IMR-90 (cell line): Measurements from ENCODE around the gene SUDS3. TPM values are rescaled to one million over a fixed set of nuclear protein-coding genes. Genes with fewer than 3 reads are reported as not detected.

Experiments used
- ATAC-seq: fragments of 200-7000 bp; cut with Tn5 transposase; 2 replicates; pipeline ENCODE4 v1.9.1; 2020; ENCODE audit warnings: low read depth, mild to moderate bottlenecking, moderate library complexity
- BruUV-seq: library from RNA; stranded (reverse); fragments of 400-500 nt; replicated peaks from 2 replicates; lab custom pipeline; 2021; lab: Mats Ljungman, UMichigan
- CTCF ChIA-PET: fragments of 300-600 bp; formaldehyde crosslinking; extraction: SDS; loops from one replicate; lab custom pipeline; 2021; ENCODE audit warnings: antibody characterized with exemption; lab: Yijun Ruan, JAX
- POLR2A ChIA-PET: fragments of 300-600 bp; sonication (Branson Sonifier 250); formaldehyde crosslinking; loops from one replicate; lab custom pipeline; 2022; ENCODE audit warnings: antibody characterized with exemption; ENCODE audit not compliant: unreplicated experiment; lab: Charles Lee
- DNase-seq: peaks from one replicate; pipeline ENCODE4 v3.0.0; 2013
- H2AFZ ChIP-seq: replicated peaks from 2 replicates; pipeline ENCODE3; 2013; ENCODE audit warnings: low read length, mild to moderate bottlenecking; ENCODE audit not compliant: poor library complexity
- H2AK5ac ChIP-seq: 2 replicates; pipeline ENCODE4 v1.6.1; 2013; ENCODE audit warnings: low read depth, low read length, inconsistent platforms
- H2AK9ac ChIP-seq: replicated peaks from 2 replicates; pipeline ENCODE3; 2013; ENCODE audit warnings: mild to moderate bottlenecking, low read depth, low read length, moderate library complexity; ENCODE audit not compliant: poor library complexity
- H2BK120ac ChIP-seq: 2 replicates; pipeline ENCODE4 v1.6.1; 2013; ENCODE audit warnings: low read depth, low read length, inconsistent platforms
- H2BK15ac ChIP-seq: 3 replicates; pipeline ENCODE4 v1.6.1; 2013; ENCODE audit warnings: low read depth, low read length, inconsistent platforms
- H2BK20ac ChIP-seq: 2 replicates; pipeline ENCODE4 v1.6.1; 2013; ENCODE audit warnings: low read depth, mild to moderate bottlenecking, inconsistent platforms, low read length, moderate library complexity
- H2BK5ac ChIP-seq: 2 replicates; pipeline ENCODE4 v1.6.1; 2013; ENCODE audit warnings: mild to moderate bottlenecking, low read depth, low read length, inconsistent platforms; ENCODE audit not compliant: poor library complexity, severe bottlenecking
- H3K14ac ChIP-seq: replicated peaks from 2 replicates; pipeline ENCODE4 v1.6.1; 2013; ENCODE audit warnings: low read depth, low read length, inconsistent platforms
- H3K18ac ChIP-seq: 2 replicates; pipeline ENCODE4 v1.6.1; 2013; ENCODE audit warnings: low read depth, low read length, control low read depth
- H3K23ac ChIP-seq: 2 replicates; pipeline ENCODE4 v1.6.1; 2013; ENCODE audit warnings: low read depth, low read length, inconsistent platforms
- H3K27ac ChIP-seq: 2 replicates; pipeline ENCODE4 v1.5.1; 2013; ENCODE audit warnings: mild to moderate bottlenecking, control low read depth, low read length; ENCODE audit not compliant: insufficient read depth
- H3K27me3 ChIP-seq: 2 replicates; pipeline ENCODE4 v1.6.1; 2013; ENCODE audit warnings: low read length; ENCODE audit not compliant: control insufficient read depth, insufficient read depth
- H3K36me3 ChIP-seq: 2 replicates; pipeline ENCODE4 v1.6.1; 2013; ENCODE audit warnings: low read length, mixed read lengths; ENCODE audit not compliant: control insufficient read depth, insufficient read depth
- H3K4ac ChIP-seq: 2 replicates; pipeline ENCODE4 v1.6.1; 2013; ENCODE audit warnings: low read depth, low read length, inconsistent platforms
- H3K4me1 ChIP-seq: 2 replicates; pipeline ENCODE4 v1.6.1; 2013; ENCODE audit warnings: low read length, mixed read lengths; ENCODE audit not compliant: control insufficient read depth, insufficient read depth
- H3K4me2 ChIP-seq: 2 replicates; pipeline ENCODE4 v1.6.1; 2013; ENCODE audit warnings: low read depth, mild to moderate bottlenecking, control low read depth, low read length, moderate library complexity
- H3K4me3 ChIP-seq: 2 replicates; pipeline ENCODE4 v1.5.1; 2013; ENCODE audit warnings: low read depth, mild to moderate bottlenecking, control low read depth, low read length, moderate library complexity; ENCODE audit not compliant: insufficient read depth
- H3K56ac ChIP-seq: 2 replicates; pipeline ENCODE4 v1.6.1; 2013; ENCODE audit warnings: low read length, inconsistent platforms; ENCODE audit not compliant: insufficient read depth; ENCODE audit errors: extremely low read depth
- H3K79me1 ChIP-seq, 2 experiments: 2 replicates each; pipeline ENCODE4 v1.6.1; 2013; ENCODE audit warnings: low read length in 2 of 2, inconsistent platforms in 1 of 2, low read depth in 1 of 2
- H3K9ac ChIP-seq: 2 replicates; pipeline ENCODE4 v1.6.1; 2013; ENCODE audit warnings: low read depth, low read length, control low read depth
- H3K9me1 ChIP-seq: 2 replicates; pipeline ENCODE4 v1.6.1; 2013; ENCODE audit warnings: low read length, inconsistent platforms; ENCODE audit not compliant: insufficient read depth
- H3K9me3 ChIP-seq: 2 replicates; pipeline ENCODE4 v1.6.1; 2013; ENCODE audit warnings: low read length; ENCODE audit not compliant: control insufficient read depth, insufficient read depth
- H4K20me1 ChIP-seq: 2 replicates; pipeline ENCODE4 v1.6.1; 2013; ENCODE audit warnings: low read length, inconsistent platforms; ENCODE audit not compliant: insufficient read depth
- H4K5ac ChIP-seq: 2 replicates; pipeline ENCODE4 v1.6.1; 2013; ENCODE audit warnings: mild to moderate bottlenecking, low read depth, low read length, control low read depth
- H4K8ac ChIP-seq, 2 experiments: 2 replicates each; pipeline ENCODE4 v1.6.1; 2013; ENCODE audit warnings: low read depth in 2 of 2, low read length in 2 of 2, control low read depth in 1 of 2, inconsistent platforms in 1 of 2
- H4K91ac ChIP-seq: 2 replicates; pipeline ENCODE4 v1.6.1; 2013; ENCODE audit warnings: low read depth, low read length, inconsistent platforms; ENCODE audit not compliant: insufficient read depth
- RCOR1 ChIP-seq: IDR thresholded peaks from 2 replicates; pipeline ENCODE4 v1.6.1; 2012; ENCODE audit warnings: mild to moderate bottlenecking, low read length, improper control_type of control experiment; ENCODE audit not compliant: insufficient replicate concordance
- SMC3 ChIP-seq: fragments of 150-350 bp; IDR thresholded peaks from 2 replicates; pipeline ENCODE4 v1.6.1; 2016; ENCODE audit warnings: low read depth, mild to moderate bottlenecking, antibody characterized with exemption, low read length, moderate library complexity
- WGBS, 2 experiments: methylation state at CpG; one replicate each; pipeline versions ENCODE4 v1.1.5 to v1.1.7; 2013; ENCODE audit warnings: missing lambda C conversion rate in 2 of 2; ENCODE audit not compliant: insufficient read length in 1 of 2; ENCODE audit errors: extremely low coverage in 2 of 2; 5-methylcytosine and 5-hydroxymethylcytosine counted together
- dilution Hi-C: fragments of 300-500 bp; cut with HindIII; formaldehyde crosslinking; loops from one replicate; pipeline ENCODE4 v1.14.3; 2018; ENCODE audit warnings: low sequenced_read_pairs; ENCODE audit not compliant: unreplicated experiment
- in situ Hi-C: fragments of 300-500 bp; cut with MboI; formaldehyde crosslinking; loops from 3 replicates; pipeline ENCODE4 v1.14.3; 2019; ENCODE audit warnings: low sequenced_read_pairs, inconsistent platforms, mixed read lengths
- intact Hi-C: fragments of 100-400 bp; cut with micrococcal nuclease; formaldehyde crosslinking; loops from 2 replicates; pipeline ENCODE4 v1.10.0; 2022
- polyA plus RNA-seq, 3 experiments: library from polyadenylated mRNA; depleted of rRNA; stranded (reverse); fragments of >200 nt; gene quantifications; 2 replicates each; pipeline ENCODE4 v1.2.3, GENCODE V29; 2012; ENCODE audit warnings: low replicate concordance in 1 of 3
- total RNA-seq: library from RNA; depleted of rRNA; stranded (reverse); fragments of >200 nt; gene quantifications from 2 replicates; pipeline ENCODE4 v1.2.3, GENCODE V29; 2012
- TF ChIP-seq, protein P1 (sequence below): fragments of 150-350 bp; IDR thresholded peaks from 2 replicates; pipeline ENCODE4 v1.6.1; 2017; ENCODE audit warnings: mild to moderate bottlenecking, antibody characterized with exemption, low read length, low read depth

SUDS3 gene
- total and polyA plus RNA-seq, 2 of the 4 experiments (the other 2 are of a cell fraction), result 13.4 to 13.8 TPM

DNA sequence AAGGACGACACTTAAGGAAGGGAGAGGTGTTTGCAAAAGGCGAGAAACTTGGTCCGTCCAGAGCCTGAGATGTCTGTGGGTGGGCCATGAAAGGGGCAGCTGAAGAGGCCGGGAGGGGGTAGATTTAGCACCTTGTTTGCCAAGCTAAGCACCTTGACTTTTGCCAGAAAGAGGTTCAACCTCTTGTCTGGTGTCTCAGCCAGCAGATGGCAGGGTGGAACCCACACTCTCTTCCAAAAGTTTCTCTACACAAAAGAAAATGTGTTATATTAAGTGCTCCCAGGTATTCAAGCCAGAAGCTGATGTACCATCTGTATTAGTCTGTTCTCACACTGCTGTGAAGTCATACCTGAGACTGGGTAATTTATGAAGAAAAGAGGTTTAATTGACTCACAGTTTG is 69.9 kb downstream of the SUDS3 start:
- Histone ChIP-seq H2BK20ac (no peak overlapping the region), H3K36me3 (no peaks in the 10 kb centered on the region), H2AFZ (no peak overlapping the region), H3K27ac (no peak overlapping the region), H3K4me1 (no peaks in the 10 kb centered on the region), H3K27me3 (no peaks in the 10 kb centered on the region), H3K9me1 (no peaks in the 10 kb centered on the region), H3K4ac (no peak overlapping the region), H3K14ac (no peak overlapping the region), H3K9me3 (no peaks in the 10 kb centered on the region), H3K56ac (no peak overlapping the region), H2AK9ac (no peak overlapping the region), H4K5ac (no peak overlapping the region), H3K4me2 (no peak overlapping the region), H2BK5ac (no peak overlapping the region), H2AK5ac (no peak overlapping the region), H3K79me1 (no peaks in the 10 kb centered on the region), H3K4me3 (no peak overlapping the region), H3K18ac (no peak overlapping the region), H4K8ac (no peak overlapping the region), H2BK15ac (no peak overlapping the region), H4K91ac (no peak overlapping the region), H2BK120ac (no peak overlapping the region), H3K23ac (no peak overlapping the region), H3K9ac (no peak overlapping the region), H4K20me1 (no peaks in the 10 kb centered on the region)
- no CpG with 5 or more reads among the region's 4 CpGs for WGBS, 2 experiments
- intact Hi-C loops (no loop called here), in situ Hi-C loops (no loop called here), dilution Hi-C loops (no loop called here)
- no peak for DNase-seq
- TF ChIP-seq SMC3 (no peak), RCOR1 (no peak)
- TF ChIP-seq, protein P1, sequence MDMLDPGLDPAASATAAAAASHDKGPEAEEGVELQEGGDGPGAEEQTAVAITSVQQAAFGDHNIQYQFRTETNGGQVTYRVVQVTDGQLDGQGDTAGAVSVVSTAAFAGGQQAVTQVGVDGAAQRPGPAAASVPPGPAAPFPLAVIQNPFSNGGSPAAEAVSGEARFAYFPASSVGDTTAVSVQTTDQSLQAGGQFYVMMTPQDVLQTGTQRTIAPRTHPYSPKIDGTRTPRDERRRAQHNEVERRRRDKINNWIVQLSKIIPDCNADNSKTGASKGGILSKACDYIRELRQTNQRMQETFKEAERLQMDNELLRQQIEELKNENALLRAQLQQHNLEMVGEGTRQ, result no peak
- ChIA-PET CTCF (interaction anchor here (1.0 kb wide), 1 partner anchor 9 kb away, joined by 4 read pairs; no protein-coding TSS in a partner anchor), POLR2A (no interaction called here)
- no TSS peak for BruUV-seq
- no peak for ATAC-seq
